ENCODE data around the gene LLGL2.
"Not testable (repeated sequence)": the region's sequence is repeated elsewhere in the genome, so short reads cannot be mapped to it uniquely, and the experiment has no call there.

LLGL2 gene

DNA sequence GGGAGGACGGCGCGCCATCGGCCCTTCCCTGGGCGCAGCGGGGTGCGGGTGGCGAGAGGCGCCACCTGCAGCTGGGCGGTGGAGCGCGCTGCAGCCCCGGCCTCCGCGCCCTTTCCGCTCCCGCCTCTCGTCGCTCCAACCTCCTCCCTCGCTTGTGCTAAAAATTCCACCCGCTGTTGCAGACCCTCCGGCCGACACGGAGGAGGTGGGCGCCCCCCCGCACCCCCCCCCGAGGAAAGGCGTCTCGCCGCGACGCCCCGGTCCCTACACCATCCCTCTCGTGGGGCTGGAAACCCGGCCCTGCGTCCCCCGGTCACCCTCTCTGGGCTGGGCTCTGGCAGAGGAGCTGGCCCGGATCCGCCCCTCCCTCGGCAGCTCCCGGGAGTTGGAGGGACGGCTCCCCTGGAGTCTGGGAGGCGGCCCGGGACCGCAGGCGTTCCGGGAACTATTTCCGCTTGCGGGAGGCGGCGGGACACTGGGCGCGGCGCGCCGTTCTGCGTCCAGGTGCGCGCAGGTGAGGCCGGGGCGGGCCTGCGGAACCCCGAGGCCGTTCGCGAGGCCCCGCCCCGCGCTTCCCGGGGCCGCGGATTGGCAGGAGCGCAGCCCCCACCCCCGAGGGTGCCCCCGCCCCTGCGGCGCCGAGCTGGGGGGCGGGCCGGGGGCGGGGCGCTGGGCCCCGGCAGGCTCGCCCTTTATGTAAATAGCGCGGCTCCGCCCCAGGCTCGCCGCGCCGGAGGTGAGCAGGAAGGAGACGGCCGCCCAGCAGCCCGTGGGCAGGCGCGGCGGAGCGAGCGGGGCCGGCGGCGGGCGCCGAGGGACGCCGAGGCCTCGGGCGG, at the start of gene LLGL2:
Gene LLGL2 (plus strand): TSS at position 728 of the 836 bp plus-strand sequence. CDS start 17,730 bp downstream, outside the sequence.
- peak within 1 kb of the TSS; percentile 92 for H3K27ac ChIP-seq
- TF ChIP-seq ZFX (IDR thresholded peaks at IDR 0.05), result 0 out of 2 replicates have a peak, but pooled peaks have one; percentile 5
- TF ChIP-seq CTCF (conservative IDR thresholded peaks at IDR 0.05), result peak; percentile 81

DNA sequence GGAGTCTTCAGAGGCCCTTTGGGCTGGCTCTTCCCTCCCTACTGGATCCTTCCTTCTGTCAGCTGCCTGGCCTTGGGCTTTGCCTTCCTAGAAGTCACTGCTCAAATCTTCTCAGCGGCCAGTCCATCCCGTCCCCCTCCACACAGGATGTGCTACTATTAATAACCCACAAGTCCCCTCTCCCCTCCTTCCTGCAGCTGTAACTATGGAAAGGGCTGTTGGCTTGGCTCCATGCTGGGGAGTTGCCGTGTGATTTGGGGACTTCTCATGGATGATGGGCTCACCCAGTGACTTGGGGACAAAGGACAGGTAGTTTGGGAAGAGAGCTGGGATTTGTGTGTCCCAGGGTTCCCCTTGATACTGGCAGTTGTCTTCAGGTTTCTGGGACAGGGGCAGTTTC, 49.6 kb upstream of the LLGL2 start:
- H3K27ac ChIP-seq, result no peak overlapping the region
- TF ChIP-seq ZFX (IDR thresholded peaks at IDR 0.05) (no peak), CTCF (conservative IDR thresholded peaks at IDR 0.05) (no peak)

- TF ChIP-seq ZFX (IDR thresholded peaks at IDR 0.05) (no peak), CTCF (conservative IDR thresholded peaks at IDR 0.05) (no peak)
- H3K27ac ChIP-seq, result no peak overlapping the region
These were observed 49.2 kb upstream of the LLGL2 start for GRCh38 chr17:75476271-75476671.

GRCh38 chr17:75476752-75477489, 48.6 kb upstream of the LLGL2 start:
- TF ChIP-seq CTCF (conservative IDR thresholded peaks at IDR 0.05) (no peak), ZFX (IDR thresholded peaks at IDR 0.05) (no peak)
- no peak overlapping the region for H3K27ac ChIP-seq

GRCh38 chr17:75477490-75477862, 48.0 kb upstream of the LLGL2 start:
- H3K27ac ChIP-seq, result not testable (repeated sequence)

GRCh38 chr17:75478508-75478907, 47.0 kb upstream of the LLGL2 start:
- no peak overlapping the region for H3K27ac ChIP-seq
- TF ChIP-seq ZFX (IDR thresholded peaks at IDR 0.05) (no peak), CTCF (conservative IDR thresholded peaks at IDR 0.05) (no peak)

DNA sequence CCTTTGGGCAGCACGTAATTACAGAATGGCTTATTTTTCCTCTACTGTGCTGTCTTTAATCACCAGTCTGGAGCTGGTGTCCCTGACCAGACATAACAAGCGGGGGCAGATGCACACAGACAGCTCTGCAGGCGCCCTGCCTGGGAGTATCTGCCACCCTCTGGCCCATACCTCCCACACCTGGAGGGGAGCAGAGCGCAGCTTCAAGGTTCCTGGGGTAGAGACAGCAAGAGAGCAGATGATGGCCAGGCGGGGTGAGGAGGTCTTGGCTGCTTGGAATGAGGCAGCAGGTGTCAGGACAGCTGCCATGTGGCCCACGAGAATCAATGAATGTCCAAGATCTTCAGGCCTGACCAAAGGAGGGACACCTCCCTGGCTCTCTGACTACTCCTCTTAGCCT, 45.2 kb upstream of the LLGL2 start:
- TF ChIP-seq CTCF (conservative IDR thresholded peaks at IDR 0.05) (no peak), ZFX (IDR thresholded peaks at IDR 0.05) (no peak)
- no peak overlapping the region for H3K27ac ChIP-seq
